Upper lobe of left lung (tissue), 4 donors: Measurements from ENCODE around the gene CACNA1F.

Experiments
- CTCF ChIP-seq, 6 experiments: fragments of 450-650 bp in 4 of 6; fragments of 200-600 bp in 2 of 6; sonication (generic) in 2 of 6; IDR thresholded peaks; one replicate each; pipeline ENCODE4 v1.5.1; 2016 to 2019; ENCODE audit warnings: antibody characterized with exemption in 6 of 6
- EP300 ChIP-seq, 4 donors: sonication (generic); formaldehyde crosslinking; IDR thresholded peaks; one replicate each; pipeline ENCODE4 v1.5.1; 2017; ENCODE audit warnings: antibody characterized with exemption in 4 of 4, control low read depth in 2 of 4
- POLR2A ChIP-seq, 4 donors: fragments of 450-650 bp; IDR thresholded peaks; one replicate each; pipeline ENCODE4 v1.5.1; 2016 to 2017; ENCODE audit warnings: antibody characterized with exemption in 4 of 4, mild to moderate bottlenecking in 2 of 4

- peak in 1 of 4 donors; percentile 44 for TF ChIP-seq POLR2A (IDR thresholded peaks at IDR 0.05)
- no peak for TF ChIP-seq CTCF (IDR thresholded peaks at IDR 0.05)
- TF ChIP-seq EP300 (IDR thresholded peaks at IDR 0.05), result no peak
These were observed 2.5 kb downstream of the CACNA1F start for GRCh38 chrX:49230500-49231232.
